ENCODE results near the gene LCA5L.
A peak's percentile ranks its signal among the peaks of the same experiment; 100 is the strongest.
"Not testable (repeated sequence)": the region's sequence is repeated elsewhere in the genome, so short reads cannot be mapped to it uniquely, and the experiment has no call there.

LCA5L gene

GRCh38 chr21:39385299-39386145 lies 60.1 kb downstream of the LCA5L start:
- DNase-seq (ENCODE audit: low read depth) = peak; percentile 84
- no peak for TF ChIP-seq CTCF (IDR thresholded peaks at IDR 0.05; ENCODE audit: low read length, missing control alignments)
- H3K4me3 ChIP-seq (replicated peaks; ENCODE audit: low read depth, low read length) = peak overlapping the region; percentile 46

GRCh38 chr21:39384674-39385298 lies 60.8 kb downstream of the LCA5L start:
- no peak for DNase-seq (ENCODE audit: low read depth)
- TF ChIP-seq CTCF (IDR thresholded peaks at IDR 0.05; ENCODE audit: low read length, missing control alignments) = no peak

GRCh38 chr21:39382096-39382495 lies 63.5 kb downstream of the LCA5L start:
- H3K4me3 ChIP-seq (replicated peaks; ENCODE audit: low read depth, low read length); DNase-seq (ENCODE audit: low read depth): not testable (repeated sequence)

More at GRCh38 chr21:39384674-39385298, 60.8 kb downstream of the LCA5L start:
- H3K4me3 ChIP-seq (replicated peaks; ENCODE audit: low read depth, low read length) = no peak overlapping the region

- peak overlapping the region; percentile 94 for H3K4me3 ChIP-seq (replicated peaks; ENCODE audit: low read depth, low read length)
- no peak for DNase-seq (ENCODE audit: low read depth)
- TF ChIP-seq CTCF (IDR thresholded peaks at IDR 0.05; ENCODE audit: low read length, missing control alignments) = no peak
These were observed 64.6 kb downstream of the LCA5L start for GRCh38 chr21:39381009-39381408.

GRCh38 chr21:39379986-39380891 lies 65.3 kb downstream of the LCA5L start:
- peak; percentile 97 for DNase-seq (ENCODE audit: low read depth)
- peak overlapping the region; percentile 94 for H3K4me3 ChIP-seq (replicated peaks; ENCODE audit: low read depth, low read length)
- no peak for TF ChIP-seq CTCF (IDR thresholded peaks at IDR 0.05; ENCODE audit: low read length, missing control alignments)

GRCh38 chr21:39377444-39378050 lies 68.0 kb downstream of the LCA5L start:
- H3K4me3 ChIP-seq (replicated peaks; ENCODE audit: low read depth, low read length) = no peak overlapping the region
- peak; percentile 64 for DNase-seq (ENCODE audit: low read depth)
- TF ChIP-seq CTCF (IDR thresholded peaks at IDR 0.05; ENCODE audit: low read length, missing control alignments) = peak; percentile 23

Data from fibroblast of pulmonary artery (primary cell).